PC-9 (cell line): ENCODE measurements around the gene CAMKMT. TPM values are rescaled to one million over a fixed set of nuclear protein-coding genes. Genes with fewer than 3 reads are reported as not detected.

Experiments
- BruUV-seq: library from RNA; stranded (reverse); fragments of 400-500 nt; replicated peaks from 2 replicates; lab custom pipeline; 2021; lab: Mats Ljungman, UMichigan
- CTCF ChIA-PET: fragments of 300-600 bp; sonication (Branson Sonifier 250); formaldehyde crosslinking; loops from one replicate; lab custom pipeline; 2022; ENCODE audit warnings: antibody characterized with exemption; lab: Charles Lee
- POLR2A ChIA-PET: fragments of 300-600 bp; sonication (Branson Sonifier 250); formaldehyde crosslinking; loops from one replicate; lab custom pipeline; 2022; ENCODE audit warnings: antibody characterized with exemption; ENCODE audit not compliant: unreplicated experiment; lab: Charles Lee
- DNase-seq, 2 experiments: peaks; one replicate each; pipeline versions ENCODE4 v3.0.0 to v3.0.0-alpha.2; 2015 to 2022; ENCODE audit warnings: mixed read lengths in 1 of 2
- H2AFZ ChIP-seq: fragments of 200-600 bp; sonication (generic); 2 replicates; pipeline ENCODE4 v1.8.1; 2017; ENCODE audit warnings: antibody characterized with exemption
- H3F3A ChIP-seq: fragments of 200-600 bp; sonication (generic); 2 replicates; pipeline ENCODE4 v1.8.1; 2017; ENCODE audit warnings: antibody characterized with exemption, mild to moderate bottlenecking, low read depth; ENCODE audit not compliant: insufficient read depth
- H3K27ac ChIP-seq: fragments of 200-600 bp; sonication (generic); 2 replicates; pipeline ENCODE4 v1.6.1; 2016; ENCODE audit warnings: mixed run types
- H3K27me3 ChIP-seq: fragments of 200-600 bp; sonication (generic); 2 replicates; pipeline ENCODE4 v1.6.1; 2016; ENCODE audit warnings: low read depth, mixed run types; ENCODE audit not compliant: insufficient read depth
- H3K36me3 ChIP-seq: fragments of 200-600 bp; sonication (generic); 2 replicates; pipeline ENCODE4 v1.6.1; 2016; ENCODE audit warnings: low read depth, mixed run types
- H3K4me1 ChIP-seq: fragments of 200-600 bp; sonication (generic); replicated peaks from 2 replicates; pipeline ENCODE4 v1.6.1; 2016; ENCODE audit warnings: mixed run types; ENCODE audit not compliant: insufficient read depth
- H3K4me2 ChIP-seq: fragments of 200-600 bp; sonication (generic); 2 replicates; pipeline ENCODE4 v1.6.1; 2017; ENCODE audit warnings: mixed run types
- H3K4me3 ChIP-seq: fragments of 200-600 bp; sonication (generic); 2 replicates; pipeline ENCODE4 v1.6.1; 2016; ENCODE audit warnings: mixed run types
- H3K79me2 ChIP-seq: fragments of 200-600 bp; sonication (generic); 2 replicates; pipeline ENCODE4 v1.6.1; 2017; ENCODE audit warnings: low read depth, mixed run types
- H3K9me2 ChIP-seq: fragments of 200-600 bp; sonication (generic); 2 replicates; pipeline ENCODE4 v1.8.1; 2017; ENCODE audit warnings: mild to moderate bottlenecking; ENCODE audit not compliant: insufficient read depth
- H3K9me3 ChIP-seq: fragments of 200-600 bp; sonication (generic); 2 replicates; pipeline ENCODE4 v1.8.1; 2016; ENCODE audit warnings: low read depth; ENCODE audit not compliant: insufficient read depth
- H4K20me1 ChIP-seq: fragments of 200-600 bp; sonication (generic); 2 replicates; pipeline ENCODE4 v1.8.1; 2017; ENCODE audit not compliant: insufficient read depth
- CTCF ChIP-seq: fragments of 200-600 bp; sonication (generic); conservative IDR thresholded peaks from 2 replicates; pipeline ENCODE4 v1.6.1; 2017; ENCODE audit warnings: mixed run types, antibody characterized with exemption, mild to moderate bottlenecking, moderate library complexity
- EZH2 ChIP-seq: fragments of 200-600 bp; sonication (generic); IDR thresholded peaks from 2 replicates; pipeline ENCODE4 v1.8.0; 2017; ENCODE audit warnings: antibody characterized with exemption, low read depth
- intact Hi-C: fragments of 100-400 bp; cut with micrococcal nuclease; formaldehyde crosslinking; loops from one replicate; pipeline ENCODE4 v1.10.0; 2022; ENCODE audit not compliant: unreplicated experiment
- total RNA-seq: library from RNA; stranded (reverse); gene quantifications from 2 replicates; pipeline ENCODE4 v1.2.3, GENCODE V29; 2021

Gene CAMKMT
- total RNA-seq, 1 experiment from 2014 or later = 17.9 TPM

- CTCF ChIA-PET = no interaction called here
- intact Hi-C loops = no loop called here
Observed at GRCh38 chr2:44652701-44653100, 291.0 kb downstream of the CAMKMT start.

GRCh38 chr2:44655401-44655864, 293.7 kb downstream of the CAMKMT start:
- Histone ChIP-seq H3K9me2 (no peaks in the 10 kb centered on the region), H3K4me3 (no peak overlapping the region), H3K79me2 (no peaks in the 10 kb centered on the region), H3K4me2 (peak overlapping the region; percentile 7; the same call in 1 of the 2 replicates), H3K27ac (no peak overlapping the region), H3K27me3 (no peaks in the 10 kb centered on the region), H3K9me3 (no peaks in the 10 kb centered on the region), H4K20me1 (no peaks in the 10 kb centered on the region), H2AFZ (no peak overlapping the region), H3K36me3 (no peaks in the 10 kb centered on the region), H3F3A (peaks cover 8% of the 10 kb centered on the region; the same call in 1 of the 2 replicates), H3K4me1 (peaks cover 14% of the 10 kb centered on the region)
- no TSS peak for BruUV-seq
- TF ChIP-seq EZH2 = no peak
- TF ChIP-seq CTCF = no peak
- intact Hi-C loops = no loop called here
- CTCF ChIA-PET = no interaction called here
- no peak for DNase-seq
- POLR2A ChIA-PET = interaction anchor here (0.5 to 0.7 kb wide), 3 partner anchors 52 to 748 kb away, joined by 3 to 6 read pairs (median 4); no protein-coding TSS in a partner anchor

More at GRCh38 chr2:44652701-44653100, 291.0 kb downstream of the CAMKMT start:
- Histone ChIP-seq H3K4me3 (no peak overlapping the region), H3K4me1 (peaks cover 14% of the 10 kb centered on the region), H3K9me3 (no peaks in the 10 kb centered on the region), H3K27ac (no peak overlapping the region), H3K36me3 (no peaks in the 10 kb centered on the region), H3K79me2 (no peaks in the 10 kb centered on the region), H3K4me2 (no peak overlapping the region), H4K20me1 (no peaks in the 10 kb centered on the region), H3F3A (peaks cover 8% of the 10 kb centered on the region; the same call in 1 of the 2 replicates), H3K27me3 (no peaks in the 10 kb centered on the region), H3K9me2 (no peaks in the 10 kb centered on the region), H2AFZ (no peak overlapping the region)
- POLR2A ChIA-PET = no interaction called here
- no peak for DNase-seq
- no TSS peak for BruUV-seq
- no peak for TF ChIP-seq EZH2
- TF ChIP-seq CTCF = no peak

- no peak for DNase-seq
- no TSS peak for BruUV-seq
- H3K4me3 ChIP-seq = no peak overlapping the region
- H3K36me3 ChIP-seq = no peaks in the 10 kb centered on the region
- H3K4me1 ChIP-seq = peaks cover 14% of the 10 kb centered on the region
- no peaks in the 10 kb centered on the region for H4K20me1 ChIP-seq
- CTCF ChIA-PET = no interaction called here
- no peak overlapping the region for H3K27ac ChIP-seq
- no peaks in the 10 kb centered on the region for H3K79me2 ChIP-seq
- H3K27me3 ChIP-seq = no peaks in the 10 kb centered on the region
- intact Hi-C loops = no loop called here
- peaks cover 8% of the 10 kb centered on the region; the same call in 1 of the 2 replicates for H3F3A ChIP-seq
- TF ChIP-seq CTCF = no peak
- H2AFZ ChIP-seq = no peak overlapping the region
- POLR2A ChIA-PET = no interaction called here
- no peaks in the 10 kb centered on the region for H3K9me3 ChIP-seq
- H3K9me2 ChIP-seq = no peaks in the 10 kb centered on the region
- no peak overlapping the region for H3K4me2 ChIP-seq
Observed at GRCh38 chr2:44656460-44656859, 294.7 kb downstream of the CAMKMT start.
